K562 (cell line): ENCODE data around the gene THUMPD1.

Experiments
- KLF10 ChIP-seq: fragments of 250-450 bp; sonication (Bioruptor Pico); IDR thresholded peaks from 2 replicates; pipeline ENCODE4 v1.6.1; 2021; ENCODE audit warnings: matching md5 sums
- MTF1 ChIP-seq: fragments of 250-450 bp; sonication (Bioruptor Pico); IDR thresholded peaks from 2 replicates; pipeline ENCODE4 v1.9.0; 2021; ENCODE audit warnings: moderate library complexity, mild to moderate bottlenecking, inconsistent platforms, borderline replicate concordance
- SIN3A ChIP-seq, 2 experiments: fragments of 150-350 bp in 1 of 2; IDR thresholded peaks; 2 replicates each; pipeline ENCODE4 v1.6.1; 2011 to 2016; ENCODE audit warnings: borderline replicate concordance in 2 of 2, low read depth in 2 of 2, low read length in 2 of 2, mild to moderate bottlenecking in 2 of 2, moderate library complexity in 2 of 2; ENCODE audit not compliant: control insufficient read depth in 1 of 2
- SIN3B ChIP-seq: fragments of 450-650 bp; IDR thresholded peaks from 2 replicates; pipeline ENCODE4 v1.6.1; 2017; ENCODE audit warnings: low read depth, mild to moderate bottlenecking, moderate library complexity
- SMC3 ChIP-seq: conservative IDR thresholded peaks from 2 replicates; pipeline ENCODE4 v1.6.1; 2011; ENCODE audit warnings: low read depth, low read length, improper control_type of control experiment; ENCODE audit not compliant: insufficient read depth
- TAF1 ChIP-seq: IDR thresholded peaks from 2 replicates; pipeline ENCODE4 v1.6.1; 2011; ENCODE audit warnings: mild to moderate bottlenecking, low read length, moderate library complexity; ENCODE audit not compliant: insufficient read depth, control insufficient read depth, severe bottlenecking; ENCODE audit errors: extremely low read depth
- ZEB2 ChIP-seq: fragments of 450-650 bp; IDR thresholded peaks from 2 replicates; pipeline ENCODE4 v1.6.1; 2016

DNA sequence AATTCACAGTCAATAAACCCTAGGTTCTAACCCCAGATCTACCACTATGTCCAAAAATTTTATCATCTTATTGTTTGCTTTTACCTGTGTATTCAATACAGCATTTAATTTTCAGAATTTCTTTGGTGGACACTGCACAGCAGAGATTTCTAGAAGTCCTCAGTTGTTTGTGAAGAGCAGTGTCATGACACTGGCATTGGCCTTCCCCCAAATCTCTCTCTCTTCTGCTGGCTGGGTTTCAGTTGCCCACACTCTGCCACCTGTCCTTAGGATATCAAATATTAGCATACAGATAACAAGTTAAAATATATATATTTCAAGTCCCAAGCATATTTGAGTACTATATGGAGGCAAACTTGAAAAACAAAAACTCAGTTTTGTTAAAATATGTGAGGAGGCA is 2.0 kb upstream of the THUMPD1 start:
- no peak for TF ChIP-seq ZEB2
- no peak for TF ChIP-seq MTF1
- no peak for TF ChIP-seq SMC3
- TF ChIP-seq KLF10, result no peak
- no peak for TF ChIP-seq TAF1
- TF ChIP-seq SIN3A (IDR thresholded peaks at IDR 0.05; ENCODE audit: borderline replicate concordance in 2 of 2, control insufficient read depth in 1 of 2, low read depth in 2 of 2, low read length in 2 of 2), result no peak
- TF ChIP-seq SIN3B, result no peak
